Loucy (cell line): Measurements from ENCODE around the gene CNRIP1.

Source experiments
- EZH2phosphoT487 ChIP-seq: fragments of 200-600 bp; IDR thresholded peaks from 2 replicates; pipeline ENCODE4 v1.6.1; 2018; ENCODE audit warnings: antibody characterized with exemption, mild to moderate bottlenecking, moderate library complexity, borderline replicate concordance
- TF ChIP-seq, protein P1 (sequence below): fragments of 200-600 bp; sonication (generic); conservative IDR thresholded peaks from 2 replicates; pipeline ENCODE4 v1.5.1; 2014; ENCODE audit warnings: mild to moderate bottlenecking, antibody characterized with exemption, low read length

DNA sequence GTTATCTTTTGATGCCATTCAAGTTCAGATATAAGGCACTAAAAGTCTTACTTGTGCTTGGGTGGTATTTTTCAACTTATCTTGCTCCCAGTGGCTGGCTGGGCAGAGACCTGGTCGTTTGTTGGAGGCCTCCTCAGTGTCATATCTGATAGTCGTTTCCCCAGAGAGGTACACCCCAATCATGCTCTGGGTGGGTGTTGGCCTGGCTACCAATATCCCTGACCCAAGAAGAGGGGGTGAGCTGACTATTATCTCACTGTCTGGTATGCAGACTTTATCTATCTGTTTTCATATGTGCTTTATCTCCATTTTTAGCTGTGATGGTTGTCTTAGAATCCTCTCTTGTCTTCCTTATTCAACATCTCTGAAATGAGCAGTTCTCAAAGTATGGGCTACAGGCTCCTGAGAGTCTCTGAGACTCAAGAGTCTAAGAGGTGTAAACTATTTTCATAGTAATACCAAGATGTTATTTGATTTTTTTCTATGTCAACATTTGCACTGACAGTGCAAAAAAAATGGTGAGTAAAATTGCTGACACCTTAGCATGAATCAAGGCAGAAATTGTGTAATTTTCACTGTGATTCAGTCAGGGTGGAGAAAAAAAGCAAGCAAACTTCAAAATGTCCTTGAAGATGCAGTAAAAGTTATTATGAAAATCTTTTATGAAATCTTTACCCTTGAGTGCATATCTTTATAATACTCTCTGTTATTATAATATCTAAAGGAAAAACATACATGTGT lies 33.1 kb upstream of the CNRIP1 start:
- TF ChIP-seq, protein P1, sequence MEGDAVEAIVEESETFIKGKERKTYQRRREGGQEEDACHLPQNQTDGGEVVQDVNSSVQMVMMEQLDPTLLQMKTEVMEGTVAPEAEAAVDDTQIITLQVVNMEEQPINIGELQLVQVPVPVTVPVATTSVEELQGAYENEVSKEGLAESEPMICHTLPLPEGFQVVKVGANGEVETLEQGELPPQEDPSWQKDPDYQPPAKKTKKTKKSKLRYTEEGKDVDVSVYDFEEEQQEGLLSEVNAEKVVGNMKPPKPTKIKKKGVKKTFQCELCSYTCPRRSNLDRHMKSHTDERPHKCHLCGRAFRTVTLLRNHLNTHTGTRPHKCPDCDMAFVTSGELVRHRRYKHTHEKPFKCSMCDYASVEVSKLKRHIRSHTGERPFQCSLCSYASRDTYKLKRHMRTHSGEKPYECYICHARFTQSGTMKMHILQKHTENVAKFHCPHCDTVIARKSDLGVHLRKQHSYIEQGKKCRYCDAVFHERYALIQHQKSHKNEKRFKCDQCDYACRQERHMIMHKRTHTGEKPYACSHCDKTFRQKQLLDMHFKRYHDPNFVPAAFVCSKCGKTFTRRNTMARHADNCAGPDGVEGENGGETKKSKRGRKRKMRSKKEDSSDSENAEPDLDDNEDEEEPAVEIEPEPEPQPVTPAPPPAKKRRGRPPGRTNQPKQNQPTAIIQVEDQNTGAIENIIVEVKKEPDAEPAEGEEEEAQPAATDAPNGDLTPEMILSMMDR, result no peak
- no peak for TF ChIP-seq EZH2phosphoT487
